Measurements from ENCODE around the gene TOB1.

GRCh38 chr17:50899005-50899460 lies 32.9 kb upstream of the TOB1 start:
- TF ChIP-seq, protein P1, sequence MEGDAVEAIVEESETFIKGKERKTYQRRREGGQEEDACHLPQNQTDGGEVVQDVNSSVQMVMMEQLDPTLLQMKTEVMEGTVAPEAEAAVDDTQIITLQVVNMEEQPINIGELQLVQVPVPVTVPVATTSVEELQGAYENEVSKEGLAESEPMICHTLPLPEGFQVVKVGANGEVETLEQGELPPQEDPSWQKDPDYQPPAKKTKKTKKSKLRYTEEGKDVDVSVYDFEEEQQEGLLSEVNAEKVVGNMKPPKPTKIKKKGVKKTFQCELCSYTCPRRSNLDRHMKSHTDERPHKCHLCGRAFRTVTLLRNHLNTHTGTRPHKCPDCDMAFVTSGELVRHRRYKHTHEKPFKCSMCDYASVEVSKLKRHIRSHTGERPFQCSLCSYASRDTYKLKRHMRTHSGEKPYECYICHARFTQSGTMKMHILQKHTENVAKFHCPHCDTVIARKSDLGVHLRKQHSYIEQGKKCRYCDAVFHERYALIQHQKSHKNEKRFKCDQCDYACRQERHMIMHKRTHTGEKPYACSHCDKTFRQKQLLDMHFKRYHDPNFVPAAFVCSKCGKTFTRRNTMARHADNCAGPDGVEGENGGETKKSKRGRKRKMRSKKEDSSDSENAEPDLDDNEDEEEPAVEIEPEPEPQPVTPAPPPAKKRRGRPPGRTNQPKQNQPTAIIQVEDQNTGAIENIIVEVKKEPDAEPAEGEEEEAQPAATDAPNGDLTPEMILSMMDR (IDR thresholded peaks at IDR 0.05) = no peak
- TF ChIP-seq POLR2A (IDR thresholded peaks at IDR 0.05; ENCODE audit: low read depth) = no peak
- no peak for TF ChIP-seq POLR2AphosphoS5 (IDR thresholded peaks at IDR 0.05)
